Raji (cell line): Measurements from ENCODE around the gene SLC17A9.

Source experiments
- POLR2A ChIP-seq: IDR thresholded peaks from 2 replicates; pipeline ENCODE4 v1.6.1; 2011; ENCODE audit warnings: low read depth, low read length, control low read depth; ENCODE audit not compliant: insufficient read depth

Gene SLC17A9

DNA sequence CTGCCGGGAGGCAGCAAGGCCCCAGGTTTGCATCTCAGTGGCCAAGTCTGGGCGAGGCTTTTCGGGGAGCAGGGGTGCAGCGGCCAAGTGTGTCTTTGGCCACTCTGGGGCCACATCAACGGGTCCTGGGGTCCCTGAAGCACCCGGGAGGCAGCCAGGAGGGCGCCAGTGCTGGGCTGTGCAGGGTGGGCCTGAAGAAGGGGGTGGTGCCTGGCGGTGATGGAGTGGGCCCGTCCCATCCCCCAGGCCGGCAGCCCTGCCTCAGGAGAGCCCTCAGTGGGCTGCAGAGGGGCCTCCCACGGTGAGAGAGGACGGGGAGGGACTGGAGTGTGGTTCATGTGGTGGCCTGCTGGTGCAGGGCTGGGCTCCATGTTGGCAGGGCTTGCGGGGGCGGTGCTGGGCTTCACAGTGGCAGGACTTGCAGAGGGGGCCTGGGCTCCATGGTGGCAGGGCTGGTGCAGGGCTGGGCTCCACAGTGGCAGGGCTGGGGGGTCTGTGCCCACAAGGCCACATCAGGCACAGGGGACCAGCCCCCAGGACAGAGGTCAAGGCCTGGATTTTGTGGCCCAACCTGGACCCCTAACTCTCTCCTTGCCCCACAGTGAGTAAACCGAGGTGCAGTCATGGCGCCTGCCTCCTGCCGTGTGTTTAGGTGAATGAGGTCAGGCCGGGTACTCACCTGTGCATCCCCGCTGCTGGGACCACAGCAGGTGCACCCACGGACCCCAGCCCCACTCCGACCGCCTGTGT is 64.7 kb downstream of the SLC17A9 start:
- no peak for TF ChIP-seq POLR2A

DNA sequence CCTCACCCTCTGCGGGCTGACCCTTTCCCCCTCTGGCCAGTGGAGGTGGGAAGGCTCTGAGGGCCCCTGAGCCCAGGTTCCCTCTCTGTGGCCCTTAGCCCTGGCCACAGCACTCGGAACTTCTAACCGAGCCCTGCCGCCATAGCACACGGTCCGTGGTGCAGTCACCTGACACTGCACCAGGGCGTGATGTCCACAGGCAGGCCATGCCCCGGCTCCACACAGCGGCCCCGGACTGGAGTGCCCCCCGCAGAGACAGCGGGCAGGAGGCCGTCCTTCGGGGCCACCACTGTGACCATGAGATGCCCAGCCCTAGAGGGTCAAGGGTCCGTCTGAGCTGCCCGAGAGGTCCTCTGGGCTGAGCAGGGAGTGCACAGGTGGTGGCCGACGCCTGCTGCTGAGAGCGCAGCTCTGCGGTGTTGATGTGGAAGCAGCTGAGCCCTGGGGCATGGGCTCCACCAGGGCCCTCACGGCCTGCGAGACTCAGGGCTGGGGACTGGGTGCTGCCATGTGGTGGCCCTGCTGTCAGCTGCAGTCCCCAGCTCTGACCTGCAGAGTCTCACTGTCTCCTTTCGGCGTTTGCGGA is 65.4 kb downstream of the SLC17A9 start:
- TF ChIP-seq POLR2A, result no peak
